WERI-Rb-1 (cell line): Measurements from ENCODE around the gene CMTM2.

Source experiments
- DNase-seq: peaks from one replicate; pipeline ENCODE4 v3.0.0-alpha.2; 2020
- H3K27ac ChIP-seq: fragments of 250-450 bp; sonication (Bioruptor Pico); 2 replicates; pipeline ENCODE4 v1.5.1; 2020; ENCODE audit warnings: mild to moderate bottlenecking, moderate library complexity
- H3K27me3 ChIP-seq: fragments of 250-450 bp; sonication (Bioruptor Pico); 2 replicates; pipeline ENCODE4 v1.5.1; 2021; ENCODE audit warnings: mild to moderate bottlenecking, low read depth, moderate library complexity; ENCODE audit not compliant: insufficient read depth, severe bottlenecking
- H3K36me3 ChIP-seq: fragments of 250-450 bp; sonication (Bioruptor Pico); 2 replicates; pipeline ENCODE4 v1.5.1; 2020; ENCODE audit warnings: mild to moderate bottlenecking, moderate library complexity
- H3K4me3 ChIP-seq: 2 replicates; pipeline ENCODE4 v1.5.1; 2011; ENCODE audit warnings: low read depth, mild to moderate bottlenecking, control low read depth, low read length
- H3K9me3 ChIP-seq: fragments of 250-450 bp; sonication (Bioruptor Pico); 2 replicates; pipeline ENCODE4 v1.5.1; 2021; ENCODE audit warnings: mild to moderate bottlenecking, moderate library complexity; ENCODE audit not compliant: severe bottlenecking
- TF ChIP-seq, protein P1 (sequence below): IDR thresholded peaks from 2 replicates; pipeline ENCODE4 v1.5.1; 2011; ENCODE audit warnings: low read depth, mild to moderate bottlenecking, control low read depth, inconsistent platforms, low read length

Gene CMTM2

GRCh38 chr16:66554495-66554894 is 24.8 kb upstream of the CMTM2 start:
- no peak overlapping the region for H3K27ac ChIP-seq
- H3K36me3 ChIP-seq: peaks cover 39% of the 10 kb centered on the region
- no peaks in the 10 kb centered on the region for H3K27me3 ChIP-seq
- no peak for DNase-seq
- no peaks in the 10 kb centered on the region for H3K9me3 ChIP-seq
- no peak overlapping the region for H3K4me3 ChIP-seq
- TF ChIP-seq, protein P1, sequence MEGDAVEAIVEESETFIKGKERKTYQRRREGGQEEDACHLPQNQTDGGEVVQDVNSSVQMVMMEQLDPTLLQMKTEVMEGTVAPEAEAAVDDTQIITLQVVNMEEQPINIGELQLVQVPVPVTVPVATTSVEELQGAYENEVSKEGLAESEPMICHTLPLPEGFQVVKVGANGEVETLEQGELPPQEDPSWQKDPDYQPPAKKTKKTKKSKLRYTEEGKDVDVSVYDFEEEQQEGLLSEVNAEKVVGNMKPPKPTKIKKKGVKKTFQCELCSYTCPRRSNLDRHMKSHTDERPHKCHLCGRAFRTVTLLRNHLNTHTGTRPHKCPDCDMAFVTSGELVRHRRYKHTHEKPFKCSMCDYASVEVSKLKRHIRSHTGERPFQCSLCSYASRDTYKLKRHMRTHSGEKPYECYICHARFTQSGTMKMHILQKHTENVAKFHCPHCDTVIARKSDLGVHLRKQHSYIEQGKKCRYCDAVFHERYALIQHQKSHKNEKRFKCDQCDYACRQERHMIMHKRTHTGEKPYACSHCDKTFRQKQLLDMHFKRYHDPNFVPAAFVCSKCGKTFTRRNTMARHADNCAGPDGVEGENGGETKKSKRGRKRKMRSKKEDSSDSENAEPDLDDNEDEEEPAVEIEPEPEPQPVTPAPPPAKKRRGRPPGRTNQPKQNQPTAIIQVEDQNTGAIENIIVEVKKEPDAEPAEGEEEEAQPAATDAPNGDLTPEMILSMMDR: no peak

DNA sequence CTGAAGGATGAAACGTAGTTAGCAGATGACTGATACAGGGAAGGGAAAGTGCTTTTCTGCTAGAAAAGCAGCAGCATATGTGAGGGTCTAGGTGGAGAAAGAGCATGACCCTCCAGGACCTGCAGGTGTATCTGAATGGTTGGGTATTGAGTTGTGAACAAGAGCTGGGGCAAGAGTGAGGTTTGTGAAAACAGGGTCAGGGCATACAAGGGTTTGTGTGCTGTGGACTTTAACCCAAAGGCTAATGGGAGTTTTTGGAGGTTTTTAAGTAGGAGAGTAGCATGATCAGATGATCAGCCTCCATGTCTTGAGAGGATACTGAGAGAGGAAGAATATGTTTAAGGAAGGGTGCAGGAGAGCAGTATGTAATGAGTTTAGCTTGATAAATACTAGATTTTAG is 19.2 kb upstream of the CMTM2 start:
- H3K4me3 ChIP-seq: no peak overlapping the region
- TF ChIP-seq, protein P1: no peak
- no peaks in the 10 kb centered on the region for H3K27me3 ChIP-seq
- no peaks in the 10 kb centered on the region for H3K9me3 ChIP-seq
- peaks cover 54% of the 10 kb centered on the region for H3K36me3 ChIP-seq
- H3K27ac ChIP-seq: no peak overlapping the region
- no peak for DNase-seq

GRCh38 chr16:66561381-66562080 is 17.7 kb upstream of the CMTM2 start:
- H3K27ac ChIP-seq: no peak overlapping the region
- H3K36me3 ChIP-seq: peaks cover 61% of the 10 kb centered on the region
- H3K4me3 ChIP-seq: no peak overlapping the region
- no peaks in the 10 kb centered on the region for H3K27me3 ChIP-seq
- TF ChIP-seq, protein P1: no peak
- no peaks in the 10 kb centered on the region for H3K9me3 ChIP-seq
- DNase-seq: no peak

GRCh38 chr16:66562409-66562808 is 16.9 kb upstream of the CMTM2 start:
- no peak for DNase-seq
- Histone ChIP-seq H3K36me3 (peaks cover 60% of the 10 kb centered on the region), H3K27me3 (no peaks in the 10 kb centered on the region), H3K27ac (no peak overlapping the region), H3K9me3 (no peaks in the 10 kb centered on the region), H3K4me3 (no peak overlapping the region)
- TF ChIP-seq, protein P1: no peak

GRCh38 chr16:66562986-66563385 is 16.3 kb upstream of the CMTM2 start:
- no peak for DNase-seq
- Histone ChIP-seq H3K27me3 (no peaks in the 10 kb centered on the region), H3K4me3 (no peak overlapping the region), H3K9me3 (no peaks in the 10 kb centered on the region), H3K27ac (no peak overlapping the region), H3K36me3 (peaks cover 61% of the 10 kb centered on the region)
- TF ChIP-seq, protein P1: no peak
